GM12892 (cell line): ENCODE data around the gene ZGPAT.

Experiments used
- POLR2A ChIP-seq: IDR thresholded peaks from 2 replicates; pipeline ENCODE4 v1.6.1; 2011; ENCODE audit warnings: low read depth, low read length, control low read depth
- POLR2AphosphoS5 ChIP-seq: IDR thresholded peaks from 2 replicates; pipeline ENCODE4 v1.6.1; 2011; ENCODE audit warnings: low read depth, low read length, control low read depth

GRCh38 chr20:63782521-63782971 is 74.7 kb downstream of the ZGPAT start:
- TF ChIP-seq POLR2A: no peak
- TF ChIP-seq POLR2AphosphoS5: no peak
